ENCODE data around the gene DPH6.

Gene DPH6

GRCh38 chr15:35540885-35541284 is 5.1 kb downstream of the DPH6 start:
- no peak for DNase-seq (ENCODE audit: low read depth in 3 of 3)

DNA sequence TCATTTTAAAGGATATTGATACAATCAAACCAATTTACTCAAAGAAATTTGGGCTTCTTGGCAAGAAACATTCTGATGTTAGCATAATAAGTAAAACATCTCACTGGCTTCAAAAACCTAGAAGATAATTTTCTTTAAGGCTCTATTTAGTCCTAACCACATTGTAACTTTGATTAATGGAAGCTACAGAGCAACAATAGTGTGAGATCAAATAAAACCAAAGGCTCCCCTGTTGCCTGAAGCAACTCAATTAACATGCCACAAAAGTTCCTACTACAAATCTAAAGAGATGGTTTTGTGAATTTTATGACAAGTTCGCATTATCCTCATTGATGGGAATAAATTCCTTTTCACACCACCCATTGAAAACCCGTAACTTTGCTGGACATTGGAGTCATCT is 5.9 kb downstream of the DPH6 start:
- no peak for DNase-seq (ENCODE audit: low read depth in 3 of 3)

DNA sequence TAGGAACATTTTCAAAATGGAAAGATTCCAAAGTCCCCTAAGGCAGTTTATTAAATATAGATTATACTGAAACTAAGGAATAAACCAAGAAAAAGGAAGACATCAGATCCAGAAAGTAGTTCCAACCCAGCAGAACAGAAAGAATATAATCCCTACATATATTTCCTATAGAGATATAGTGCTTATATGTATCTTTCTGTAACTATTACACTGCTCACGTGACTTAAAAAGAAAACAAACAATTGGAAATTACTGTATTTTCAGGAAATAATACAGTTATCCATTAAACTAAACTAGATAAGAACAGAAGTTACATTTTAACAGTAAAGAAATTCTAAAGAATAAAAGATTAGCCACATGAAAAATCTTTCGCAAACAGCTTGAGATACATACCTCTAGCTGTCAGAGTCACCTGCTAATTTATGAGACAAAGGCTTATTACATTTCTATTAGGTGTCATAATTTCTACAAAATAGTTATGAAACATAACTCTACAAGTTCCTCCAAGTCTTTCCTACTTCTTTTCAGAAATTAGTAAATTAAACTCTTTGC is 10.5 kb downstream of the DPH6 start:
- DNase-seq (ENCODE audit: low read depth in 3 of 3), result no peak

DNA sequence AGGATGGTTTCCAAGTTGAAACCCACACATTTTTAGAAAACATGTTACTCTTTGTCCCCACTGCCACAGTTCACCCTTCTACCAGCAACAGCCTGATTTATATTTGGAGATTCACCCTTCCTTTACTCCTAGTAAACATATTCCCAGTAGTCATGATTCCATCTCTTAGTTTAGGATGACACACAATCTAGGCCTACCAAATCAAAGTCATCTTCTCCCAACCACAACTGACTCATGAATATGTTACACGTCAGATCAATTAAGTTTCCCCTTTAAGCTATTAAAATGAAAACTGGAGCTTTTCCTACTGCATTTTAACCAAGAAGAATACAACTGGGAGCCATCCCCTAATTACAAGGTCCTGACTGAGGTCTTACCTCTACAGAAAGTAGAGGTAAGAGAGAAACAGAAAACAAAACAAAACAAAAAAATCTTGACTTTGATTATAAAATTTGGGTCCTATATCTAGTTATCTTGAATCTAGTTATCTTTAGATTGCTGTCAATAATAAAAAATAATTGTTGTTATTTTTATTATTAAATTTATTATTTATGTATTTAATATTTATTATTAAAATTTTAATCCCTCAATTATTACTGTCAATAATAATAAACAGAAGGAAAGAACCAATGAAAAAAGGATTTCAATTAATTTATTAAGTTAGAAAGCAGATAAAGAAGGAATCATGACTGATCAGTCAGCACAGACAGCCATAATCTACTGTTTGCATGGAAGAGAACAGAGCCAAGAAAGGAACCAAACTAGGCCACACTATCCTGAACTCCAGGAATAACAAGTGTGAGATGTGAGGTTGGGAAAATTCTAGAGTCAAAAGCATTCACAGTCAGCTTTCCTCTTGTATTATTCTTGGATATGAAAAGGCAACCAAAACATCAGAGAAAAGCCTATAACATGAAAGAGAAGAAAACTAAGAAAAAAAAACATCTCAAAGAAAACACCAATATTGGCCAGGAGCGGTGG is 12.5 kb downstream of the DPH6 start:
- no peak for DNase-seq (ENCODE audit: low read depth in 3 of 3)

DNA sequence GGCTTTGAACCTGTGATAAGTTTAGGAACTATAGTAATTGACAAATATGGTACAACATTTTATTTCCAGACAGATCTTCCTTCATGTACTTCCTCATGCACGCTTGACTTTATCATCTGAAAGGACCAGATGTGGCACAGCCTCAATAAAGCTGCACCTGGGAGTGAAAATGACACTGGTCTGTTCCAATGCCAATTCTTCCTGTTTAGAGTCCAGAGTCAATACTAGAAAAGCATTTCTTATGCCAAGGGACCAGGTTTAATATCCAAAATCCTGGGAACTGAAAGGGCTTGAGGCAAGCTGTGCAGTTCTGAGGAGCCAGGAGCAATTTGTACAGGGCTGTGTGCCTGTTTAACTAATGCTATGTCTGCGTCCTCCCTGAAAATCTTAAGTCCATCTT is 15.3 kb downstream of the DPH6 start:
- DNase-seq (ENCODE audit: low read depth in 3 of 3), result no peak

GRCh38 chr15:35529784-35530183 is 16.2 kb downstream of the DPH6 start:
- DNase-seq (ENCODE audit: low read depth in 3 of 3), result no peak

- DNase-seq (ENCODE audit: low read depth in 3 of 3), result no peak
Observed at GRCh38 chr15:35522061-35522460, 23.9 kb downstream of the DPH6 start.

GRCh38 chr15:35519541-35520149 is 26.3 kb downstream of the DPH6 start:
- no peak for DNase-seq (ENCODE audit: low read depth in 3 of 3)

GRCh38 chr15:35519052-35519451 is 26.9 kb downstream of the DPH6 start:
- DNase-seq (ENCODE audit: low read depth in 3 of 3), result no peak

DNA sequence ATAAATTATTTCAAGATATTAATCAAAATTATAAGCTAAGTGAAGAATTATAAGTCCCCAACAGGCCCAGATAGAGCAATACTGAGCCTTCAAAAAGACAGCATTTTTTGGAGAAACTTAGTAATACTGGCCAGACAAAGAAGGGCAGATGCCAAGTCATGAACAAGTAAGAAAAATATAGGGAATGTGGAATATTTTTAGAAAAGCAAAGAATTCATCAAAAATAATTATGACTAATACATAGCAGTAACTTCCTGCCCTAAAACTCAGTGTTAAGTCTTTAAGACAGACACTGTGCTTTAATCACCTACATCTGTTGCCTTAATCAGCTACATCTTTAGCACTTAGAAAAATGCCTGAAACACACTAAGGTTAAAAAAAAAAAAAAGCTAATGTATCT is 31.2 kb downstream of the DPH6 start:
- DNase-seq (ENCODE audit: low read depth in 3 of 3), result no peak

DNA sequence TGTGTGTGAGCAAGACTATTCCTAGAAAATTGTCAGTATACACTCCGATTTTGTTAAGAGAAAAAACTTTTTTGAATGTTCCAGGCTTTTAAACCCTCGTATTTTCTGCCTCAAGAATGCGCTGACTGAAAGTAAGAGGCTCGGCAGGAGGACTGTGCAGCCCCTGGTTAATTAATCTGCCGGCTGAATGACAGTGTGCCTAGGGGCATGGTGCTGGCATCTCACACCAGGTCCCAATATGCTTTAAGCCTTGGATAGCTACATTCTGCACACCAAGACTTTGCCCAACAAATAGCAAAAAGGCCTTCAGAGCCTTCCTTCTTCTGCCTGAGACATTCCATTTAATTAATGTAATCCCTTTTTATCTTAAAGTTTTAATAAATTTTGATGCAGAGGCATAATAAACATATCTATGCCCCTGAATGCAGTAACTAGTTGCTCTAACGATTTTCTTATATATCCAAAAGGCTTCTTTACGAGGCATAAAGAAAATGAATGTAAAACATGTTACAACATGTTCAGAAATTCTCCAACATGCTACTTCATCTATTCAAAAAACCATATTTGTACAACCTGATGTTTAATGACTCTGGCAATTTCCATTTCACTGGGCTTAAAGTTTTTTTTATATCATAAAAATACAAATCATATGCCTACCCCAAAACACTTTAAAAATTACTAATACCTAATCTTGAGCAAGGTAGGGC is 37.9 kb downstream of the DPH6 start:
- no peak for DNase-seq (ENCODE audit: low read depth in 3 of 3)

GRCh38 chr15:35506272-35506870 is 39.6 kb downstream of the DPH6 start:
- DNase-seq (ENCODE audit: low read depth in 3 of 3), result no peak

GRCh38 chr15:35505809-35506208 is 40.2 kb downstream of the DPH6 start:
- no peak for DNase-seq (ENCODE audit: low read depth in 3 of 3)

- no peak for DNase-seq (ENCODE audit: low read depth in 3 of 3)
Observed at GRCh38 chr15:35505141-35505540, 40.8 kb downstream of the DPH6 start.

- no peak for DNase-seq (ENCODE audit: low read depth in 3 of 3)
Observed at GRCh38 chr15:35499723-35500122, 46.2 kb downstream of the DPH6 start.

DNA sequence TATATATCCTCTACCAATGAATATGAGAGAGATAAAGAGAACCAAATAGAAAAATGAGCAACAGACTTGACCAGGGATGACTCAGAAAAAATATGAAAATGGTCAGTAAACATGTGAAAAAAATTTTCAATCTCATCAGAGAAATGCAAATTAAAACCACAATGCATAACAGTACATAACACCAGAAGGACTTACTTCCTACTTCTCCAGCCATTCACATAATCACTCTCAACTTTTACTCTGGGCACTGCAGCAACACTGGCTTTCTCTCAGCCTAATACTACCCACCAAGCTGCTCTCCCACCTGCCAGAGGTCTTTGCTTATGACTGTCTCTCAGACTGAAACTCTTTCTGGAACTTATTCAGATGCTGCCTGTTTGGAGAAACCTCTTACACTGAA is 49.4 kb downstream of the DPH6 start:
- no peak for DNase-seq (ENCODE audit: low read depth in 3 of 3)

GRCh38 chr15:35495080-35495479 is 50.9 kb downstream of the DPH6 start:
- no peak for DNase-seq (ENCODE audit: low read depth in 3 of 3)

GRCh38 chr15:35491999-35492398 is 54.0 kb downstream of the DPH6 start:
- no peak for DNase-seq (ENCODE audit: low read depth in 3 of 3)

- no peak for DNase-seq (ENCODE audit: low read depth in 3 of 3)
Observed at GRCh38 chr15:35491173-35491572, 54.8 kb downstream of the DPH6 start.

- DNase-seq (ENCODE audit: low read depth in 3 of 3), result no peak
Observed at GRCh38 chr15:35490511-35490910, 55.5 kb downstream of the DPH6 start.

- no peak for DNase-seq (ENCODE audit: low read depth in 3 of 3)
Observed at GRCh38 chr15:35487417-35487816, 58.5 kb downstream of the DPH6 start.

DNA sequence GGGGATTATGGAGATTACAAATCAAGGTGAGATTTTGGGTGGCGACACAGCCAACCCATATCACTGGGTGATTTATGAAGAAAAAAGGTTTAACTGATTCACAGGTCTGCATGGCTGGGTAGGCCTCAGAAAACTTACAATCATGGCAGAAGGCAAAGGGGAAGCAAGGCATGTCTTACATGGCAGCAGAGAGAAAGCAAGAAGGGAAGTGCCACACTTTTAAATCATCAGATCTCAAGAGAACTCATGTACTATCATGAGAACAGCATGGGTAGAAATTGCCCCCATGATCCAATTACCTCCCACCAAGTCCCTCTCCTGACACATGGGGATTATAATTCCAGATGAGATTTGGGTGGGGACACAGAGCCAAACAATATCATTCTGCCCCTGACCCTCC is 59.7 kb downstream of the DPH6 start:
- no peak for DNase-seq (ENCODE audit: low read depth in 3 of 3)

Measured in stimulated activated CD4-positive, alpha-beta T cell treated with anti-CD3 and anti-CD28 coated beads, TNF-alpha, amount 100 ng/mL, for 48 hours (primary cell).